Stimulated activated CD4-positive, alpha-beta T cell treated with anti-CD3 and anti-CD28 coated beads, TNF-alpha, amount 100 ng/mL, for 24 hours (primary cell): ENCODE measurements around the gene ROR1.

Experiments
- DNase-seq, 3 experiments: peaks; one replicate each; pipeline ENCODE4 v3.0.0-alpha.2; 2020; ENCODE audit warnings: low read depth in 3 of 3

The ROR1 gene

DNA sequence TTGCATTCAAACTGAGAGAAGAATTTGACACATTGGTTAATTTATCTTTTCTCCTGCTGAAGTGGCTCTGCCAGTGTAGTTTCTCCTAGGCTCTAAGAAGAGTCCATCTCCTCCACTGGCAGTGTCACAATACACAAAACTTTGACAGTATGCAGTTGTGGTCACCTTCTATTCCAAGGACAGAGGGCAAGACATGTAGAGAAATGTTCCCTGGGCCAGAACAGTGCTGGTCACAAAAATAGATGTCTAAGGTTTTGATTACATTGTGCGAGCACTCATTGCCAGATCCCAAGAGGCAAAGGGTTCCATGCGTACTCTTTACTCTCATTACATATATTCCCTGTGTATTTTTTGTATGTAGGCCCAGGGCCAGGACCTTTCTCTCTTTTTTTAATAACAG, 281.5 kb downstream of the ROR1 start:
- no peak for DNase-seq

- no peak for DNase-seq
Measured at GRCh38 chr1:64059556-64059955, 285.7 kb downstream of the ROR1 start.

GRCh38 chr1:64060611-64061302, 286.9 kb downstream of the ROR1 start:
- DNase-seq = no peak

GRCh38 chr1:64061430-64062104, 287.8 kb downstream of the ROR1 start:
- DNase-seq = no peak

- DNase-seq = no peak
Measured at GRCh38 chr1:64062529-64062928, 288.7 kb downstream of the ROR1 start.

DNA sequence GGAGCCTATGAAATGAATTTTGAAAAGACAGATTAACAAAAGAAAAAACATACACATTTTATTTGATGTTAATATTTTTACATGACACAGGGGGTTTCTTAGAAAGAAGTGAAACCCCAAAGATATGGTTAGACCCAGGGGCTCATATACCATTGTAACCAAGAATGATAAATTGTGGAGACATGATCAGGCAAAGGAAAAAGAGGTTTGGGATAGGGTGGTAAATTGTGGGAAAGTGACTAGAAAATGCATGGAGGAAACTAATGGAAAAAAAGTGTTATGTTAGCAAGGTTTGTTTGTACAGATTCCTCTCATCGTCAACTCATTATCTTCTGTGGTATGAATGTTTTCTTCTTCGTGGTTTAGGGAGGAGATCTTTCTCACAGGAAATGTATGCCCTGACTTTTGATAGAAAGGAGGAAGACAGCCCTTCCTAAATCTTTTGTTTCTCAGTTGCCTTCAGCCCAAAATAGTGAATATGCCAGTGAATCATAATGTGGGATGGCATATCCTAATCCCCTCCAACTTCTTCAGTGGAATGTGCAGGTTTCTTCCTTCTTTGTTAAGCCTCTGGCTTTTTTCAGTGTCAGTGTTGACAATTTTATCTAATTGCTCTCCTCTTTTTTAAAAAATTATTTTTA, 289.2 kb downstream of the ROR1 start:
- DNase-seq = no peak

DNA sequence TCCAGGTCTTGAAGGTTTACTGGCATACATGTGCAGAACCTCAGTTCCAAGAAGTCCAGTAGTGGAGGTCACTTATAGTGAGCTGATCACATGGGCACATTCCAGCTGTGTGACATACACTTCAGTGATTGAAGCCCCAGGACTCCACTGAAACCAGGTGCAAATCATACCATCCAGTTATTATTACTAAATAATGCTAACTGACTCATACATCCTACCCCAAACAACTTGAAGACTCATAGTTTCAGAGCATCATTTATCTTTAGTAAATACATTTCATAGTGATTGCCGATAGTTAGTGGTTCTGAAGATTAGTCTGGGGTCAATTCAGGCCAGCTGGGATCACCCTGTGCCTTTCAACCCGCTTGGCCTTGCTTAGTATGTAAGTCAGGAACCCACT, 291.8 kb downstream of the ROR1 start:
- DNase-seq = no peak

GRCh38 chr1:64072089-64072793, 298.4 kb downstream of the ROR1 start:
- DNase-seq = no peak

GRCh38 chr1:64073705-64074104, 299.9 kb downstream of the ROR1 start:
- no peak for DNase-seq

GRCh38 chr1:64074767-64075166, 300.9 kb downstream of the ROR1 start:
- DNase-seq = no peak

DNA sequence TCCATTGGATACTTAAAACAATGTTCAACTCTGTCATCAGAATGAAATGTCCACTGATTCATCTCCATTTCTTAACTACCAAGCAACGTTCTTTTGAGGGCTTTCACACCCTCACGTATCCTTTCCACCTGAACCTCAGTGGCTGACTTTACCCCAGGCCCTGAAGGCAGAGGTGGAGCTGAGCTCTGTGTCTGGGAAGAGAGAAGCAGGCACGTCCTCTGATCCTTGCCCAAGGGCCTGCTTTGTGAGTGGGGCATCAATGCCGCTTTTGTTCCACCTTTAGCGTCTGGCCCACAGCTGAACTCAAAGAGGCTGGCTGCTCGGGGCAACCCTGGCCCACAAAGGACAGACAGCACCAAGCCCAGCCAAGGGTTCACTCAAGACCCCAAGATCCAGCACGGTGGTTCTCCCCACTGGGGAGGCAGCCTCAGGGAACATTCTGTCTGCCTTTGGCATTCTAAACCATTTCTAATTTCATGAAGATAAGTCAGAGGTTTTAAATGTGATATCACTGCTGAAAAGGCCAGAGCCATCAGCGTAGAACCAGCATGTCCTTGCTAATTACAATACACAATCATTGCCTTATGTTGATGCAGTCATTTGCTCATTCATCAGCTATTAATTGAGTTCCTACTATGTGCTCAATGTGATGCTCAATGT, 303.6 kb downstream of the ROR1 start:
- no peak for DNase-seq

GRCh38 chr1:64080941-64081562, 307.2 kb downstream of the ROR1 start:
- no peak for DNase-seq

- no peak for DNase-seq
Measured at GRCh38 chr1:64082459-64082858, 308.6 kb downstream of the ROR1 start.

DNA sequence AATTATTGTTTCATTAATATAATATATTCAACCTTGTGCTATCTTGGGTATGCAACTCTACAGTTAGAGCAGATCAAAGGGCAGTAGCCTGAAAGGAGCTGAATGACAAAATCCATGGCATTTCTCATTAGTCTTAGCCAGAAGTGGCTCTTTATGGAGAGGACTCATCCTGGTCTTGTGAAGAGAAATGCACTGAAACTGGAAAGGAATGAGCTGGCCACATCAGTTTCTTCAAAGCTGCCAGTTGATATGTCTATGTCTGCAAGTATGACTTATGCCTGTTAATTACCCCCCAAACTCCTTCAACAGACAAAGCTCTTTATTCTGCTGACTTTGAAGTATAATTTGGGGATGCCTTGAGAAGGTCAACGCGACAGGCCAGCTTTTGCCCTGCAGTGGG, 310.6 kb downstream of the ROR1 start:
- DNase-seq = no peak

DNA sequence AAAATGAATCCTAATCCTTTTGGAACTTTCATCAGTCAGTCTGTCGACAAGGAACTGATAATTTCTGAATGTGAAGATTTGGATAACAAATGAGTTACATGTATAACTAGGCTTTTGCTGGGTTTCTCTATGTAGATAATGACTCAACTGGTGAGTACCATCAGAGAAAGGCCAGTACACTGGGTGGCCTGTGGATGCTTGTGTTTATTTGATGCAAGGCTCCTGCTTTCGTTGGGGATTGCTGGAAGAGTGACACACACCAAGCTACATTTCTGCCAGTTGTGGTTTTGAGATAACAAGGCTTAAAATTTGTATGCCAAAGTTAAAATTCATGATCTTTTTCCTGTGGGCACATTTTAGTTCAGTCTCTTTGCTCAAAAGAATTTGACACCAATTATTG, 314.0 kb downstream of the ROR1 start:
- no peak for DNase-seq

- DNase-seq = no peak
Measured at GRCh38 chr1:64090436-64090835, 316.6 kb downstream of the ROR1 start.

DNA sequence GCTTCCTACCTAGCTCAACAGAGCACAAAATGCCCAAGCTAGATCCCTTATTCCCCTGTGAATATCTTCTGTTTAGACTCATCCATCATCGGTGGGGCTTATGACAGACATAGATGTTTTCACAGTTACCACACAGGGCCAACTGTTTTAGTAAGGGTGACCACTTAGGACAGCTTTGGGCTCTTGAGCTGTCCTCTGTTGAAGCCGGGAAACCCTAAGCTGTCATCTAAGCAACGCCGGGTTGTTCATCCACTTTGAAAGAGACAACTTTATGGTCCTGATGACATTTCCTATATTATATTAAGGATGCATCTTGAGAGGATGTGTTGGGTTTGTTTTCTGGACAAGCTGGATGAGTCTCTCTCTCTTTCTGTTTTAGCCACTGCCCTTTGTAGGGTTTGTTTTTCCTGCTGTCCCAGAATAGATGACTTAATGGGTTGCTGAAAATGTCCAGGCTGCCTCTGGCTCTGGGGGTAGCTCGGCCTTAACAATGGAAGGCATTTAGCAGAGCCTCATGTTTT, 319.1 kb downstream of the ROR1 start:
- DNase-seq = no peak

DNA sequence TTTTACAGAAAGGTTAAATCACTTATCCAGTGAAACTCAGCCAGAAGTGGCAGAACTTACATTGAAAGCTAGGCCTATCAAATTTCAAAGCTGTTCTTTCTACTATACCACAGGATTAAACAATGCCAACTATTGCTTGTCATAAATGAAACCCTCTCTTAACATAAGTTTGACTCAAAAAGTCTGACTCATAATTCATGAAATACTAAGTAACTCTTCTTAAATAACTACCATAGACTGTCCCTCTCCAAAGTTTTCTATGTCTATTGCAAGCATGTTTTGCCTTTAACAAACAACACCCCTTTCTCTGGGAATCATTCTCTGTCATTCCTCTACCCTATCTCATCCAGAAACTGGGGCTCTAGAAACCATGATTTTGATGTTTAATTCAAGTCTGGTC, 320.1 kb downstream of the ROR1 start:
- no peak for DNase-seq

DNA sequence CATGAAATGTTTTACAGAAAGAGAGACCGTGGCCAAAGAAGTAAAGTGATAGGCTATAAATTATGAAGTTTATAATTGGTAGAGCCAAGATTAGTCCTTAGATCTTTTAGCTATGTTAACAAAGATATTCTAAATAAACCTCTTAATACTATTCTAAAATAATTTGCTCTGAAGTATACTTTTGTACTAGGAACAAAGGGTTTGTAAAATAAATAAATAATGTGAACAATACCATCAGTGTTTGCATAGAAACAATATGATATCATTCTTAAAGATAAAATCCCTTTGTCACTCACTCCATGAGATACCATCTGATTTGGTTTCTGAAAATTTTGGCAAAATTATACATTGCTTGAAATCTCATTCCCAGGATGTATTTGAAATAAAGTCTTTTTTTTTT, 322.0 kb downstream of the ROR1 start:
- DNase-seq = no peak

- DNase-seq = no peak
Measured at GRCh38 chr1:64097859-64098258, 324.0 kb downstream of the ROR1 start.

GRCh38 chr1:64098436-64098835, 324.6 kb downstream of the ROR1 start:
- no peak for DNase-seq
